Neural cell (in vitro differentiated cells): ENCODE results near the gene CDR2. TPM values are rescaled to one million over a fixed set of nuclear protein-coding genes. Genes with fewer than 3 reads are reported as not detected.

Experiments used
- H2AFZ ChIP-seq: fragments of 200-600, 300-800 bp; sonication (generic), shearing (Covaris generic); 2 replicates; pipeline ENCODE4 v1.6.0; 2014; ENCODE audit warnings: low read depth, mild to moderate bottlenecking, antibody characterized with exemption, low read length, moderate library complexity
- H3F3A ChIP-seq: fragments of 200-600 bp; shearing (Covaris generic); 2 replicates; pipeline ENCODE4 v1.6.1; 2016; ENCODE audit warnings: mild to moderate bottlenecking, moderate library complexity, mixed read lengths, antibody characterized with exemption, low read length; ENCODE audit not compliant: insufficient read depth, poor library complexity, severe bottlenecking
- H3K27ac ChIP-seq: fragments of 200-600, 300-800 bp; sonication (generic), shearing (Covaris generic); 2 replicates; pipeline ENCODE4 v1.5.1; 2014; ENCODE audit warnings: mild to moderate bottlenecking, low read length, moderate library complexity
- H3K27me3 ChIP-seq: fragments of 300-800, 200-600 bp; sonication (generic), shearing (Covaris generic); 2 replicates; pipeline ENCODE4 v1.6.0; 2014; ENCODE audit warnings: mild to moderate bottlenecking, low read depth, low read length, moderate library complexity; ENCODE audit not compliant: insufficient read depth
- H3K36me3 ChIP-seq: fragments of 300-800, 200-600 bp; sonication (generic), shearing (Covaris generic); 2 replicates; pipeline ENCODE4 v1.5.1; 2014; ENCODE audit warnings: mild to moderate bottlenecking, antibody characterized with exemption, low read length, moderate library complexity; ENCODE audit not compliant: insufficient read depth
- H3K4me2 ChIP-seq: fragments of 300-800, 200-600 bp; sonication (generic), shearing (Covaris generic); 2 replicates; pipeline ENCODE4 v1.6.0; 2014; ENCODE audit warnings: mild to moderate bottlenecking, low read length
- H3K4me3 ChIP-seq: fragments of 300-800, 200-600 bp; sonication (generic), shearing (Covaris generic); 2 replicates; pipeline ENCODE4 v1.5.1; 2014; ENCODE audit warnings: mild to moderate bottlenecking, low read length, moderate library complexity
- H3K79me2 ChIP-seq: fragments of 200-600 bp; shearing (Covaris generic); replicated peaks from 2 replicates; pipeline ENCODE4 v1.6.0; 2014; ENCODE audit warnings: mild to moderate bottlenecking, low read length, moderate library complexity; ENCODE audit not compliant: insufficient read depth
- H3K9ac ChIP-seq: fragments of 300-800, 200-600 bp; sonication (generic), shearing (Covaris generic); 2 replicates; pipeline ENCODE4 v1.6.1; 2016; ENCODE audit warnings: mild to moderate bottlenecking, low read length, mixed read lengths
- H3K9me2 ChIP-seq: fragments of 200-600 bp; shearing (Covaris generic); 2 replicates; pipeline ENCODE4 v1.6.1; 2016; ENCODE audit warnings: mild to moderate bottlenecking, low read length, mixed read lengths; ENCODE audit not compliant: insufficient read depth
- H3K9me3 ChIP-seq: fragments of 200-600, 300-800 bp; sonication (generic), shearing (Covaris generic); 2 replicates; pipeline ENCODE4 v1.6.1; 2016; ENCODE audit warnings: mild to moderate bottlenecking, mixed run types, low read length, moderate library complexity, mixed read lengths
- H4K20me1 ChIP-seq: fragments of 200-600 bp; shearing (Covaris generic); 2 replicates; pipeline ENCODE4 v1.6.1; 2016; ENCODE audit warnings: mild to moderate bottlenecking, mixed run types; ENCODE audit not compliant: insufficient read depth
- CTCF ChIP-seq: fragments of 450-650 bp; IDR thresholded peaks from 2 replicates; pipeline ENCODE4 v1.5.1; 2014; ENCODE audit warnings: antibody characterized with exemption, mild to moderate bottlenecking, moderate library complexity; ENCODE audit not compliant: poor library complexity, severe bottlenecking
- EP300 ChIP-seq: fragments of 450-650 bp; conservative IDR thresholded peaks from 2 replicates; pipeline ENCODE4 v1.6.1; 2014; ENCODE audit warnings: antibody characterized with exemption, mild to moderate bottlenecking, moderate library complexity; ENCODE audit not compliant: poor library complexity, severe bottlenecking
- EZH2 ChIP-seq: fragments of 200-600, 300-800 bp; shearing (Covaris generic), sonication (generic); IDR thresholded peaks from 2 replicates; pipeline ENCODE4 v1.6.1; 2014; ENCODE audit warnings: antibody characterized with exemption, low read length, borderline replicate concordance, mild to moderate bottlenecking; ENCODE audit not compliant: insufficient read depth, poor library complexity, severe bottlenecking
- MXI1 ChIP-seq: fragments of 450-650 bp; conservative IDR thresholded peaks from 2 replicates; pipeline ENCODE4 v1.6.1; 2014; ENCODE audit warnings: antibody characterized with exemption, mild to moderate bottlenecking; ENCODE audit not compliant: poor library complexity, severe bottlenecking
- POLR2AphosphoS5 ChIP-seq: IDR thresholded peaks from 2 replicates; pipeline ENCODE4 v1.6.1; 2012
- RAD21 ChIP-seq: fragments of 450-650 bp; conservative IDR thresholded peaks from 2 replicates; pipeline ENCODE4 v1.6.1; 2014; ENCODE audit warnings: antibody characterized with exemption, mild to moderate bottlenecking, moderate library complexity
- REST ChIP-seq: IDR thresholded peaks from 2 replicates; pipeline ENCODE4 v1.6.1; 2012; ENCODE audit warnings: borderline replicate concordance
- SMC3 ChIP-seq: fragments of 450-650 bp; conservative IDR thresholded peaks from 2 replicates; pipeline ENCODE4 v1.6.1; 2014; ENCODE audit warnings: antibody characterized with exemption, mild to moderate bottlenecking, moderate library complexity; ENCODE audit not compliant: poor library complexity
- TAF1 ChIP-seq: IDR thresholded peaks from 2 replicates; pipeline ENCODE4 v1.6.1; 2012; ENCODE audit warnings: low read depth
- polyA plus RNA-seq: library from polyadenylated mRNA; depleted of rRNA; stranded (reverse); fragments of >200 nt; gene quantifications from 2 replicates; pipeline ENCODE4 v1.2.3, GENCODE V29; 2014

CDR2 gene
- polyA plus RNA-seq, 1 donor from 2014 or later = 17.8 TPM

- TF ChIP-seq SMC3 (no peak), TAF1 (no peak), RAD21 (no peak), EP300 (no peak), CTCF (no peak), POLR2AphosphoS5 (no peak), EZH2 (no peak), REST (no peak), MXI1 (no peak)
- no peak overlapping the region for H3K9ac ChIP-seq
- H3K9me2 ChIP-seq = no peaks in the 10 kb centered on the region
- H2AFZ ChIP-seq = no peak overlapping the region
- no peaks in the 10 kb centered on the region for H3F3A ChIP-seq
- H3K27me3 ChIP-seq = no peaks in the 10 kb centered on the region
- no peaks in the 10 kb centered on the region for H3K36me3 ChIP-seq
- H4K20me1 ChIP-seq = no peaks in the 10 kb centered on the region
- no peak overlapping the region for H3K27ac ChIP-seq
- H3K4me3 ChIP-seq = no peak overlapping the region
- no peak overlapping the region for H3K4me2 ChIP-seq
- H3K9me3 ChIP-seq = no peaks in the 10 kb centered on the region
- H3K79me2 ChIP-seq = no peaks in the 10 kb centered on the region
Measured at GRCh38 chr16:22366889-22367288, 7.5 kb downstream of the CDR2 start.

GRCh38 chr16:22366371-22366770, 8.0 kb downstream of the CDR2 start:
- no peaks in the 10 kb centered on the region for H3K9me2 ChIP-seq
- no peak overlapping the region for H3K9ac ChIP-seq
- no peaks in the 10 kb centered on the region for H3K27me3 ChIP-seq
- no peaks in the 10 kb centered on the region for H3F3A ChIP-seq
- no peak overlapping the region for H3K4me3 ChIP-seq
- no peak overlapping the region for H2AFZ ChIP-seq
- no peaks in the 10 kb centered on the region for H3K36me3 ChIP-seq
- H3K79me2 ChIP-seq = no peaks in the 10 kb centered on the region
- no peaks in the 10 kb centered on the region for H4K20me1 ChIP-seq
- no peak overlapping the region for H3K4me2 ChIP-seq
- TF ChIP-seq REST (no peak), EP300 (no peak), SMC3 (no peak), CTCF (no peak), TAF1 (no peak), MXI1 (no peak), RAD21 (no peak), POLR2AphosphoS5 (no peak), EZH2 (no peak)
- H3K27ac ChIP-seq = no peak overlapping the region
- no peaks in the 10 kb centered on the region for H3K9me3 ChIP-seq
